MM.1S (cell line): ENCODE data around the gene ZGPAT.

ENCODE experiments used
- CTCF ChIP-seq: fragments of 300-600 bp; sonication (generic); IDR thresholded peaks from 2 replicates; pipeline ENCODE4 v1.5.1; 2016; ENCODE audit warnings: antibody characterized with exemption, low read length, mixed read lengths
- EZH2 ChIP-seq: fragments of 300-600 bp; sonication (generic); optimal IDR thresholded peaks from 2 replicates; pipeline ENCODE3; 2017; ENCODE audit warnings: low read depth, mild to moderate bottlenecking, antibody characterized with exemption, low read length, mixed read lengths
- EZH2phosphoT487 ChIP-seq: fragments of 300-600 bp; sonication (generic); IDR thresholded peaks from 2 replicates; pipeline ENCODE4 v1.6.1; 2018; ENCODE audit warnings: antibody characterized with exemption, low read length

- TF ChIP-seq CTCF: no peak
- TF ChIP-seq EZH2: no peak
- no peak for TF ChIP-seq EZH2phosphoT487
Observed at GRCh38 chr20:63767456-63767855, 59.6 kb downstream of the ZGPAT start.
